NCI-H2196 treated with DMSO at 0.1 percent for 48 hours (cell line): ENCODE results near the gene PGPEP1.
"Not testable (repeated sequence)": the region's sequence is repeated elsewhere in the genome, so short reads cannot be mapped to it uniquely, and the experiment has no call there.

Experiments used
- DNase-seq: peaks from one replicate; lab custom pipeline; 2025; ENCODE audit not compliant: unreplicated experiment; lab: John Stamatoyannopoulos, UW

The PGPEP1 gene

GRCh38 chr19:18389726-18390064 is 49.3 kb downstream of the PGPEP1 start:
- no peak for DNase-seq

DNA sequence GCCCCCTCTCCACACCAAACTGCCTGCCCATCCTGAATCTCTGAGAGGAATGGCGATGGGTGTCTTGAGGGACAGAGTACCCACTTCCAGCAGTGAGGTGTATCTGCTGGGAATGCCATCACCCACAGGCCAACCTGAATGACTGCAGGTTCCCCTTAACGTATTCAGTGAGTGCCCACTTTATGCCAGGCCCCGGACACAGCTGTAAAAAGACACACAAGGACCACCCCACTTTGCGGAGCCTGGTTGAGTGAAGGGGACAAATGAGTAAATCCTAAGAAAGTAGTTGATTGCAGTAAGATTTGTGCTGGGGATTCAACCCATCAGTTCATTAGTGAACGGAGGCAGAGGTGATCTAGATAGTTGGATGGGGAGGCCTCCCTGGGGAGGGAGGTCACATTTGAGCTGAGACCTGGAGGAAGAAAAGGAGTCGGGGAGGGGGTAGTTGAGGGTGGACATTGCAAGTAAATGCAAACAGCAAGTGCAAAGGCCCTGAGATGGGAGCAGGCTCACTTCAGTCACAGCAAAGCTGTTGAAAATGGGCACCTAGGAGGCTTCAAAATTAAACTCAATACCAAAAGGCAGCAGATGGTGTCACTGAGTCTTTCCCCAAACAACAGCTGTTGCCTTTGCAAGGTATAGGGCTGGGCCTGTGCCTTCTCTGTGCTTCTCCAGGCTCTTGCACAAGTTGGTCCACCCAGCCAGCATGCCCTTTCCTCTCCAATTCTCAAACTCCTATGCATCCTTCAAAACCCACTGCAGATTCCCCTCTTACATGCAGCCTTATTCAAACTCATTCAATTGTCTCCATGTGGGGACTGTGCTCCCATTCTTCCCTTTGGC is 49.9 kb downstream of the PGPEP1 start:
- no peak for DNase-seq

GRCh38 chr19:18391509-18392075 is 51.2 kb downstream of the PGPEP1 start:
- DNase-seq: no peak

GRCh38 chr19:18392417-18392816 is 52.0 kb downstream of the PGPEP1 start:
- no peak for DNase-seq

DNA sequence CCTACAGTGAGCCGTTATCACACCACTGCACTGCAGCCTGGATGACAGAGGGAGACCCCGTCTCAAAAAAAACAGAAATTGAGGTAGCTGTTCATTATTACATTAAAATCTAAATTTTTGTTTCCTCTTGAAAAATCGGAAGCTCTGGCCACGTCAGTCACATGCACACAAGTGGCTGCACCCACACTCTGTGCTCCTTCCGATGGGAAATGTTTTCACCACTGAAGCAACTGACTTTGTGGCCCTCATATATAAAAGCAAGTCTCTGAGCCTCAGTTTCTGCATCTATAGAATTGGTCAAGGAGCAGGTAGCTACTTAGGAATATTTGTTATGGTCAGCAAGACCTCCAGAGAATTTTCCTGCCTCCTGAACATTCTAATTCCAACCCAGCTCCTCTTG is 52.5 kb downstream of the PGPEP1 start:
- DNase-seq: no peak

- DNase-seq: no peak
Measured at GRCh38 chr19:18393836-18394235, 53.4 kb downstream of the PGPEP1 start.

- no peak for DNase-seq
Measured at GRCh38 chr19:18396471-18397241, 56.3 kb downstream of the PGPEP1 start.

DNA sequence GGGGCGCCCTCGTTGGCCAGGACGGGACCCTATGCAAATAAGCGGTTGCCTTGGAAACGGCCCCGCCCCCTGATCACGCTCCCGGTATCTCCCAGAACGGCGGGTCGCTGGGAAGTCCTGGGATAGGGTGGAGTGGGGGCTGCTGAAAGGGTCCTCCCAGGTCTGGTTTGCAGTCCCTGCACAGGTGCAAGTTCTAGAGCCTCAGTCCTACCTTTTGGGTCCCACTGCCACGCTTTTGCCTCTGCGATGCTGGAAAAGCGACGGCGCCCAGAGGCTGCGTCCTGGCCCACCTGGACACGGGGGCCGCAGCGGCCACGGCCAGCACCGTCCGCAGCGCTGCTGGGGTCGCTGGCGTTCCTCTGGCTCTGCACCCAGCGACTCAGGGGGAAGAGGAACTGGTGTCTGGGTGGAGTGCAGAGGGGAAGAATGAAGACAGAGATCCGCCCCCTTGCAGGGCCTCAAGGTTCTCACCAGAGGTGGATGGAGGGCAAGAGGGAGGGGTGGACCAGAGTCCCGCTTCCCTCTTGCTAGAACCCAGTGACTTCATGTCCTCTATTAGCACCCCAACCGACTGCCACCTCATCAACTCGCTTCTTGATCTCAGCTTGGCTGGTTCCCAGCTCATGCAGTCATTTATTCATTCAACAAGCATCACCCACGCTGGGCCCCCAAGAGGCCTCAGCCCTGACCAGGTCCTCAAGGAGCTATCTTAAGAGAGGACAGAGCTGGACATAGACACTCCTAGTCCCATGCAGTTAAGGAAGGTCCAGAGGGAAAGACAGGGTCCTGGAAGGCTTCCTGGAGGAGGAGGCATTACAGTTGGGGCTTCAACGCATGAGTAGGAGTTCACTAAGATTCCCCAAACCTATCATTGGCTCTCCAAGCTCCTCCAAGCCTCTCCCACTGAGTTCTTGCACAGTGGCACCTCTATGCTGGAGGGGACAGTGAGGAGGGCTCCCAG is 57.1 kb downstream of the PGPEP1 start, which contains the start of gene LRRC25:
TSS of gene LRRC25 (minus strand) at position 381 of the 961 bp plus-strand sequence. CDS start 659 bp downstream, outside the sequence.
- no peak for DNase-seq

- DNase-seq: no peak
Measured at GRCh38 chr19:18399008-18399407, 58.6 kb downstream of the PGPEP1 start.

- DNase-seq: no peak
Measured at GRCh38 chr19:18401580-18402112, 61.2 kb downstream of the PGPEP1 start.

DNA sequence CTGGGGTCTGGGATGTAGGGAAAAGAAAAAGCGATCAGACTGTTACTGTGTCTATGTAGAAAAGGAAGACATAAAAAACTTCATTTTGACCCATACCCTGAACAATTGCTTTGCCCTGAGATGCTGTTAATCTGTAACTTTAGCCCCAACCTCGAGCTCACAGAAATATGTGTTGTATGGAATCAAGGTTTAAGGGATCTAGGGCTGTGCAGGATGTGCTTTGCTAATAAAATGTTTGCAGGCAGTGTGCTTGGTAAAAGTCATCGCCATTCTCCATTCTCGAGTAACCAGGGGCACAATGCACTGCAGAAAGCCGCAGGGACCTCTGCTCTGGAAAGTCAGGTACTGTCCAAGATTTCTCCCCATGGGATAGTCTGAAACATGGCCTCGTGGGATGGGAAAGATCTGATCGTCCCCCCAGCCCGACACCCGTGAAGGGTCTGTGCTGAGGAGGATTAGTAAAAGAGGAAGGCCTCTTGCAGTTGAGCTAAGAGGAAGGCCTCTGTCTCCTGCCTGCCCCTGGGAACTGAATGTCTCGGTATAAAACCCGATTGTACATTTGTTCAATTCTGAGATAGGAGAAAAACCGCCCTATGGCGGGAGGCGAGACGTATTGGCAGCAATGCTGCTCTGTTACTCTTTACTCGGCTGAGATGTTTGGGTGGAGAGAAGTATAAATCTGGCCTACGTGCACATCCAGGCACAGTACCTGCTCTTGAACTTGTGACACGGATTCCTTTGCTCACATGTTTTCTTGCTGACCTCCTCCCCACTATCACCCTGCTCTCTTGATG is 62.3 kb downstream of the PGPEP1 start:
- DNase-seq: not testable (repeated sequence)

DNA sequence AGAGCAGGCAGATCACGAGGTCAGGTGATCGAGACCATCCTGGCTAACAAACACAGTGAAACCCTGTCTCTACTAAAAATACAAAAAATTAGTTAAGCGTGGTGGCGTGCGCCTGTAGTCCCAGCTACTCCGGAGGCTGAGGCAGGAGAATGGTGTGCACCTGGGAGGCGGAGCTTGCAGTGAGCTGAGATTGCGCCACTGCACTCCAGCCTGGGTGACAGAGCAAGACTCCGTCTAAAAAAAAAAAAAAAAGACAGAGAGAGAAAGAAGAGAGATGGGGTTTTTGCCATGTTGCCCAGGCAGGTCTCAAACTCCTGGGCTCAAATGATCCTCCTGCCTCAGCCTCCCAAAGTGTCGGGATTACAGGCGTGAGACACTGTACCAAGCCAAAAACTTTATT is 65.4 kb downstream of the PGPEP1 start:
- DNase-seq: not testable (repeated sequence)

DNA sequence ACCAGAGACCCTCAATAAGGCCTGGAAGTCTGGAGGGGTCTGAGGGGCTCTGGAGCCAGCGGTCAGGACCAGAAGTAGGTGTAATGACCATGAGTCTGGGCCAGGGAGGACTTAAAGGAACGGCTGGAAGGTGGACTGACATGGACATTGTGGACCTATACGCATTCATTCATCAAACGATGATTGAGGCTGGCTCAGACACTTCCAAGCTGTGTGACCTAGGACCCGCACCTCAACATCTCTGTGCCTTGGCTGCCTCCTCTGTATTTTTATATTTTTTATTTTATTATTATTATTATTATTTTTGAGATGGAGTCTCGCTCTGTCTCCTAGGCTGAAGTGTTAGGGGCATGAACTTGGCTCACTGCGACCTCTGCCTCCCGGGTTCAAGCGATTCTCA is 66.4 kb downstream of the PGPEP1 start:
- no peak for DNase-seq

GRCh38 chr19:18408053-18408476 is 67.7 kb downstream of the PGPEP1 start:
- no peak for DNase-seq

GRCh38 chr19:18412610-18413239 is 72.3 kb downstream of the PGPEP1 start:
- DNase-seq: no peak

DNA sequence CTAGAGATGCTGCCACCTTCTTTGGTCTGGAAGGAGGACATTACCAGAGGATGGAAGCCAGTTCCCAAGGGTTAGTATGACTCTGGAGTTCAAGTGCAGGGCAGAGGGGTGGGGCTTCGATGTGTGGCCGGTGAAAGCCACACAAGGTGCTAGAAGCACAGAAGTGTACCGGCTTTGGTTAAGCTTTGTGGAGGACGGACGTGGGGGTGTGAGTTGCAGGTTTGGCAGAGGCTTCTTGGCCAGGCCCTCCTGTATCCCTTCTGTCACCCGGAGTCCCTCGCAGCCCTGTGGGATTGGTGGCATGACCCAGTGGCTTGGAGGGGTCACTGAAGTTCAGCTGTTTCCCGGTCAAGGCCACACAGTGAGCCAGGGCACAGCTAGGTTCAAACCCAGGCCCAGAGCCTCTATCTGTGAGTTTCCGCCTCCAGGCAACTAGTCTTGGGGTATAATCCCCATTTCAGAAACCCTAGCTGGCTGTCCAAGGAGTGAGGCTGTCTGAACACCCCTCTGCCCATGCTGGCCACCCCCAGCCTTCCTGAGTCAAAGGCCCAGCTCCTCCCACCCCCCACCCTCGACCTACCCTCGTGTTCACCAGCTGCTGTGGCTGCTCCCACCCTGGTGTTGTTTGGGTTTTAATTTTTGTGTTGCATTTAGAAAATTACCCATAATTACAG is 74.2 kb downstream of the PGPEP1 start:
- no peak for DNase-seq

DNA sequence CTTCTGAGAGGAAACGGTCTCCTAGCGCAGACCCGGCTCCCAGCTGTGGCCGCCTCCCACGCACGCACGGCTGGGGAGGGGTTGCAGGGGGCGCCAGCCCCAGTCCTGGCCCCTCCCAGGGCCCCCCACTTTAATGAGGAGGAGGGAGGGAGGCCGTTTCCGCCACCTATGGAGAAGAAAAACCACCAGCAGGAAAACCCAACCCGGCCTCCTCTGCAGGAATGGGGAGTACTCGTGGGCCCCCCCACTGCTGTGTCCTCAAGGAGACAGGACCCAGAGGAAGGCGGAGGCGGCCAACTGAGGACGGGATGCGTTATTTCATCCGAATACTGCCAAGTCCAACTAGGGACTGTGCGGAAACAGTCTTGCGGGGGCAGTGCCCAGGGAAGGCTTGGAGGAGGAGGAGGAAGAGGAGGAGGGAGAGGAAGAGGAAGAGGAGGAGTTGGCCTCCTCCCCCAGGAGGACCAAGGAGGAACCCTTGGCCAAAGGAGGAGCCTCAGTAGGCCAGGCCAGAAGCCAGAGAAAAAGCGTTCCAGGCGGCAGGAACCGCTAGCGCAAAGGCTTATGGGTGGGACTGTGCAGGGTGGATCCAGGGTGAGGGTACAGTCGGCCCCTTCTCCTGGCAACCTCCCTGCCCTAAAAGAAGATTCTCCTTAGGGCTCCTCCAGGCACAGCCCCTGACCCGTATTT is 74.9 kb downstream of the PGPEP1 start:
- no peak for DNase-seq

DNA sequence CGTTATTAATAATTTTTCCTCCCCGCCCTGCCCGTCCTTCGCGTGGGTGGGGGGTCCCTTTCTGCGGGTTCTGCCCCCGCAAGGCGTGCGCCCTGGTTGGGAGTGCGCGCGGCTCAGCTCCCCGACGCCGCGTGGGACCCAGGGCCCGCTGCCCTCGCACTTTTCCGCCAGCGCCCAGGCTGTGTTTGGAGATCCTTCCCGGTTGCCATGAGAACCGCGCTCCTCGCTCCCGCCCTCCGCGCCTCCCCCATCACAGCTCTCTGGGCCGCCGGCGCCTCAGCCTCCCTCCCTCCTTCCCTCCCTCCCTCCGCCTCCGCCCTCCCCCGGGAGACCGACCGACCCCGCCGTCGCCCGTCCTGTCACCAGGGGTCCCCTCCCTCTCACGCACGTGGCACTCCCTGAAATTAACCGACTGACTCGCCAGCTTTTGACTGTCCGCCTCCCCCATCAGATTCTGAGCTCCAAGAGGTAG is 76.4 kb downstream of the PGPEP1 start:
- peak; percentile 95 for DNase-seq
